Right renal pelvis (tissue), 4 donors: ENCODE results near the gene SPINK2. TPM values are rescaled to one million over a fixed set of nuclear protein-coding genes. Genes with fewer than 3 reads are reported as not detected.

Experiments
- polyA plus RNA-seq, 4 donors: library from polyadenylated mRNA; unstranded; fragments of 120-200 nt; gene quantifications; one replicate each; pipeline ENCODE4 v1.2.1, GENCODE V29; 2013; ENCODE audit not compliant: insufficient read length in 4 of 4

The SPINK2 gene
- polyA plus RNA-seq, 4 donors = 0.17 TPM; not detected in 3

Other genes with a start within 250 kb of the SPINK2 start
- gene HOPX, start 140.4 kb downstream of the SPINK2 start, polyA plus RNA-seq = 10 to 100 TPM; 13.6 to 18.7 (median 17.1) TPM
- gene REST, start 86.2 kb upstream of the SPINK2 start, polyA plus RNA-seq = 10 to 100 TPM; 48.2 to 60.2 (median 57.4) TPM
- gene NOA1, start 155.9 kb upstream of the SPINK2 start, polyA plus RNA-seq = 10 to 100 TPM; 20.6 to 24.1 (median 22.9) TPM
- 100 to 1,000 TPM in 3 of 4 donors, 10 to 100 TPM in 1; 94.5 to 119 (median 114) TPM for gene POLR2B, start 157.2 kb upstream of the SPINK2 start, polyA plus RNA-seq